SH-SY5Y (cell line): ENCODE measurements around the gene CPA5.

Experiments
- GATA2 ChIP-seq: IDR thresholded peaks from 2 replicates; pipeline ENCODE4 v1.6.1; 2011; ENCODE audit warnings: mild to moderate bottlenecking, low read depth, low read length
- GATA3 ChIP-seq: IDR thresholded peaks from 2 replicates; pipeline ENCODE4 v1.6.1; 2011; ENCODE audit warnings: low read depth, mild to moderate bottlenecking, low read length, moderate library complexity

DNA sequence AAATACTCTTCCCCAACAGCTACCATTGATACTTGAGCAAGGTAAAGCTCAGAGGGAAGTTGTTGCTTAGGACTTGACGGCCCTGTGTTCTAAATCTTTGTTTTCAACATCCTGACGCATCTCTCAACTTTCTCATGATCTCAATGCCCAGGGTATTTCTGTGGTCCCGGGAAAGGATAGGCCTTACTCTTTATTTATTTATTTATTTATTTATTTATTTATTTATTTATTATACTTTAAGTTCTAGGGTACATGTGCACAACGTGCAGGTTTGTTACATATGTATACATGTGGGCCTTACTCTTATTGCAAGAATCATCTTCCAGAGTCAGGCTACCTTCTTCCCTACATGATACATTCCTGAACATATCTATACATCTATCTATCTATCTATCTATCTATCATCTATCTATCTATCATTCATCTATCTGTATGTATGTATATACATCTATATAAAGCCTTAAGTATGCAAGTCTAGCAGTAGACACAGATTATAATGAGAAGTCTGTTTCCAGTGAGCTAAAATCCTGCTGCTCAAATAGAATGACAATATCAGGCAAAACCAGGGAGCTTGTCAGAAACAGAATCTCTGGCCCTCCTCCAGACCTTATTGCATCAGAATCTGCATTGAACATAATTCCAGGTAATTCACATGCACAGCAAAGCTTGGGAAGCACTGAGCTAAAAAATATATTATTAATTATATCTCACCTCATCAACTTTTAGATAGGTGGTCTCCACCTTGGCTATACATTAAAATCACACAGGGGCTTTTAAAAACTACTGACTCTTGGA is 12.2 kb upstream of the CPA5 start:
- TF ChIP-seq GATA2 = peak; percentile 76
- TF ChIP-seq GATA3 = no peak
